OCI-LY1 (cell line): ENCODE results near the gene MUL1.

Source experiments
- CTCF ChIP-seq: fragments of 200-600 bp; sonication (generic), shearing (Covaris generic); IDR thresholded peaks from 2 replicates; pipeline ENCODE4 v1.5.1; 2017; ENCODE audit warnings: mild to moderate bottlenecking, antibody characterized with exemption, low read length, moderate library complexity, mixed read lengths
- EZH2 ChIP-seq: fragments of 200-600 bp; sonication (generic), shearing (Covaris generic); IDR thresholded peaks from 2 replicates; pipeline ENCODE4 v1.8.0; 2017; ENCODE audit warnings: borderline replicate concordance, mixed run types, mild to moderate bottlenecking, antibody characterized with exemption, low read length, moderate library complexity, mixed read lengths

- no peak for TF ChIP-seq EZH2
- no peak for TF ChIP-seq CTCF
Measured at GRCh38 chr1:20474333-20474975, 33.5 kb downstream of the MUL1 start.
